Endothelial cell of umbilical vein (primary cell): ENCODE data around the gene PROK1. TPM values are rescaled to one million over a fixed set of nuclear protein-coding genes. Genes with fewer than 3 reads are reported as not detected.

ENCODE experiments used
- BruUV-seq: library from RNA; stranded (reverse); fragments of 400-500 nt; replicated peaks from 2 replicates; lab custom pipeline; 2021; lab: Mats Ljungman, UMichigan
- CTCF ChIA-PET: fragments of 300-600, 350-600 bp; sonication (Branson Sonifier 250); formaldehyde crosslinking; loops from one replicate; lab custom pipeline; 2021; ENCODE audit warnings: antibody characterized with exemption, inconsistent platforms; lab: Charles Lee
- POLR2A ChIA-PET: fragments of 300-600, 350-600 bp; sonication (Branson Sonifier 250); formaldehyde crosslinking; loops from one replicate; lab custom pipeline; 2021; ENCODE audit warnings: antibody characterized with exemption, inconsistent platforms; lab: Charles Lee
- DNase-seq: peaks from one replicate; pipeline ENCODE4 v3.0.0-alpha.2; 2011; ENCODE audit warnings: low read depth, low spot score
- FAIRE-seq: peaks from 2 replicates; lab custom pipeline; 2011; peaks lifted over from hg19 to GRCh38; lab: Jason Lieb, UNC
- H2AFZ ChIP-seq: 2 replicates; pipeline ENCODE4 v1.6.0; 2012; ENCODE audit warnings: low read depth, low read length, control low read depth, inconsistent platforms
- H3K27ac ChIP-seq: 2 replicates; pipeline ENCODE4 v1.5.1; 2011; ENCODE audit warnings: low read depth, mild to moderate bottlenecking, control low read depth, low read length, moderate library complexity; ENCODE audit not compliant: insufficient read depth
- H3K27me3 ChIP-seq, 2 experiments: 2 replicates each; pipeline versions ENCODE4 v1.6.0 to v1.6.1; 2011; ENCODE audit warnings: low read length in 2 of 2, mixed read lengths in 1 of 2; ENCODE audit not compliant: control insufficient read depth in 2 of 2, insufficient read depth in 2 of 2
- H3K36me3 ChIP-seq, 2 experiments: 2 replicates in 1 of 2; 3 replicates in 1 of 2; pipeline ENCODE4 v1.5.1; 2011; ENCODE audit warnings: low read length in 2 of 2, mild to moderate bottlenecking in 1 of 2, moderate library complexity in 1 of 2; ENCODE audit not compliant: control insufficient read depth in 2 of 2, insufficient read depth in 2 of 2; ENCODE audit errors: extremely low read depth in 1 of 2
- H3K4me1 ChIP-seq: 3 replicates; pipeline ENCODE4 v1.5.1; 2011; ENCODE audit warnings: mild to moderate bottlenecking, low read length; ENCODE audit not compliant: control insufficient read depth, insufficient read depth; ENCODE audit errors: extremely low read depth
- H3K4me2 ChIP-seq: 2 replicates; pipeline ENCODE4 v1.6.1; 2011; ENCODE audit warnings: low read length, control low read depth, mixed read lengths; ENCODE audit not compliant: insufficient read depth
- H3K4me3 ChIP-seq, 3 experiments: fragments of 200-600 bp in 1 of 3; sonication (generic), shearing (Covaris generic) in 1 of 3; replicated peaks in 1 of 3; 2 replicates each; pipeline ENCODE4 v1.5.1; 2011 to 2016; ENCODE audit warnings: control low read depth in 3 of 3, low read length in 3 of 3, mild to moderate bottlenecking in 2 of 3, inconsistent platforms in 1 of 3, low read depth in 1 of 3, moderate library complexity in 1 of 3; ENCODE audit not compliant: insufficient read depth in 1 of 3
- H3K79me2 ChIP-seq: 2 replicates; pipeline ENCODE4 v1.6.0; 2012; ENCODE audit warnings: low read length, inconsistent platforms; ENCODE audit not compliant: control insufficient read depth, insufficient read depth
- H3K9ac ChIP-seq: replicated peaks from 2 replicates; pipeline ENCODE3; 2011; ENCODE audit warnings: low read length, control low read depth; ENCODE audit not compliant: insufficient read depth; ENCODE audit errors: extremely low read depth
- H3K9me1 ChIP-seq: replicated peaks from 3 replicates; pipeline ENCODE4 v1.6.0; 2011; ENCODE audit warnings: mild to moderate bottlenecking, low read length; ENCODE audit not compliant: control insufficient read depth, insufficient read depth; ENCODE audit errors: extremely low read depth
- H3K9me3 ChIP-seq: replicated peaks from 2 replicates; pipeline ENCODE4 v1.5.1; 2012; ENCODE audit warnings: low read length, inconsistent platforms; ENCODE audit not compliant: control insufficient read depth, insufficient read depth
- H4K20me1 ChIP-seq: replicated peaks from 2 replicates; pipeline ENCODE3; 2011; ENCODE audit warnings: mild to moderate bottlenecking, low read length; ENCODE audit not compliant: control insufficient read depth, insufficient read depth; ENCODE audit errors: extremely low read depth
- CTCF ChIP-seq, 2 donors: IDR thresholded peaks; 1 replicate in 1 of 2; 2 replicates in 1 of 2; pipeline ENCODE4 v1.5.1; 2011; ENCODE audit warnings: low read length in 2 of 2, mild to moderate bottlenecking in 2 of 2, moderate library complexity in 2 of 2, control low read depth in 1 of 2, inconsistent platforms in 1 of 2, low read depth in 1 of 2; ENCODE audit not compliant: insufficient read depth in 1 of 2; ENCODE audit errors: extremely low read depth in 1 of 2
- EZH2 ChIP-seq: IDR thresholded peaks from 2 replicates; pipeline ENCODE4 v1.6.1; 2012; ENCODE audit warnings: borderline replicate concordance, low read depth, mild to moderate bottlenecking, moderate library complexity, low read length, inconsistent platforms; ENCODE audit not compliant: severe bottlenecking
- FOS ChIP-seq: IDR thresholded peaks from 2 replicates; pipeline ENCODE4 v1.6.1; 2011; ENCODE audit warnings: mild to moderate bottlenecking, low read length, moderate library complexity, borderline replicate concordance; ENCODE audit not compliant: insufficient read depth
- GATA2 ChIP-seq: IDR thresholded peaks from 2 replicates; pipeline ENCODE4 v1.7.0; 2011; ENCODE audit warnings: low read depth, mild to moderate bottlenecking, moderate library complexity, mixed read lengths, low read length; ENCODE audit not compliant: insufficient read length, insufficient read depth
- JUN ChIP-seq: IDR thresholded peaks from 2 replicates; pipeline ENCODE4 v1.6.1; 2011; ENCODE audit warnings: borderline replicate concordance, low read depth; ENCODE audit not compliant: insufficient read length, insufficient read depth
- MAX ChIP-seq: IDR thresholded peaks from 2 replicates; pipeline ENCODE4 v1.6.1; 2011; ENCODE audit not compliant: insufficient read depth, insufficient read length
- MYC ChIP-seq: IDR thresholded peaks from one replicate; pipeline ENCODE4 v1.6.1; 2011; ENCODE audit warnings: mild to moderate bottlenecking, low read depth, low read length
- POLR2A ChIP-seq: IDR thresholded peaks from 2 replicates; pipeline ENCODE4 v1.6.1; 2012; ENCODE audit warnings: low read depth, mild to moderate bottlenecking, control low read depth, low read length
- POLR2AphosphoS5 ChIP-seq: IDR thresholded peaks from 2 replicates; pipeline ENCODE4 v1.6.1; 2012; ENCODE audit warnings: low read depth, mild to moderate bottlenecking, control low read depth, low read length, moderate library complexity; ENCODE audit not compliant: insufficient read depth
- dilution Hi-C: fragments of 300-500 bp; cut with MboI; formaldehyde crosslinking; loops from one replicate; pipeline ENCODE4 v1.15.0; 2019; ENCODE audit warnings: low sequenced_read_pairs; ENCODE audit not compliant: extremely low pct_ligation_motif_present
- intact Hi-C: fragments of 100-400 bp; cut with micrococcal nuclease; formaldehyde crosslinking; loops from one replicate; pipeline ENCODE4 v1.10.0; 2022
- polyA plus RNA-seq, 4 experiments: library from polyadenylated mRNA; depleted of rRNA in 3 of 4; stranded (reverse) in 3 of 4; unstranded in 1 of 4; fragments of >200 nt; gene quantifications; 2 replicates each; pipeline versions ENCODE4 v1.2.1 to v1.2.3, GENCODE V29; 2011 to 2012; ENCODE audit warnings: missing spikeins in 1 of 4
- total RNA-seq: library from RNA; stranded (reverse); gene quantifications from 2 replicates; pipeline ENCODE4 v1.2.3, GENCODE V29; 2021

PROK1 gene
- total and polyA plus RNA-seq, 2 donors (not counting 3 experiments of a cell fraction or from before 2014, with no cell fraction given): not detected

- CTCF ChIA-PET: no interaction called here
- FAIRE-seq: no peak
- no peak overlapping the region for H3K9ac ChIP-seq
Observed at GRCh38 chr1:110418729-110419128, 32.2 kb upstream of the PROK1 start.

More at GRCh38 chr1:110418729-110419128, 32.2 kb upstream of the PROK1 start:
- Histone ChIP-seq H3K4me1 (no peaks in the 10 kb centered on the region), H2AFZ (no peak overlapping the region), H3K4me2 (no peak overlapping the region), H3K4me3 (no peak overlapping the region), H3K79me2 (no peaks in the 10 kb centered on the region), H3K27me3 (peaks cover 8 to 16% of the 10 kb centered on the region in 2 experiments), H3K27ac (no peak overlapping the region), H3K36me3 (no peaks in the 10 kb centered on the region), H3K9me1 (no peaks in the 10 kb centered on the region), H4K20me1 (no peaks in the 10 kb centered on the region), H3K9me3 (no peaks in the 10 kb centered on the region)
- no TSS peak for BruUV-seq
- TF ChIP-seq MAX: no peak
- TF ChIP-seq POLR2A: no peak
- TF ChIP-seq POLR2AphosphoS5: no peak
- no peak for TF ChIP-seq GATA2
- TF ChIP-seq EZH2: no peak
- no peak for TF ChIP-seq JUN
- TF ChIP-seq MYC: no peak
- no peak for TF ChIP-seq FOS
- no peak for TF ChIP-seq CTCF (IDR thresholded peaks at IDR 0.05; ENCODE audit: extremely low read depth in 1 of 2, insufficient read depth in 1 of 2, low read depth in 1 of 2, low read length in 2 of 2)
- intact Hi-C loops: no loop called here
- POLR2A ChIA-PET: no interaction called here
- dilution Hi-C loops: no loop called here
- DNase-seq: no peak
